Kidney (tissue), 14 donors: Measurements from ENCODE around the gene RHCG. TPM values are rescaled to one million over a fixed set of nuclear protein-coding genes. Genes with fewer than 3 reads are reported as not detected.

Experiments
- DNase-seq, 5 donors: peaks; one replicate each; pipeline ENCODE4 v3.0.0-alpha.2; 2013 to 2020
- FAIRE-seq: peaks from 2 replicates; lab custom pipeline; 2012; peaks lifted over from hg19 to GRCh38; lab: Jason Lieb, UNC
- H3K27ac ChIP-seq, 2 donors: one replicate each; pipeline ENCODE4 v1.7.0; 2013; ENCODE audit warnings: low read depth in 2 of 2, low read length in 2 of 2, inconsistent platforms in 1 of 2
- H3K27me3 ChIP-seq: one replicate; pipeline ENCODE4 v1.7.1; 2013; ENCODE audit warnings: low read length, inconsistent platforms; ENCODE audit not compliant: control insufficient read depth, insufficient read depth
- H3K36me3 ChIP-seq, 3 donors: one replicate each; pipeline versions ENCODE4 v1.7.0 to v1.7.1; 2013; ENCODE audit warnings: low read length in 3 of 3, control low read depth in 1 of 3, inconsistent platforms in 1 of 3; ENCODE audit not compliant: insufficient read depth in 3 of 3, control insufficient read depth in 2 of 3
- H3K4me1 ChIP-seq, 3 donors: one replicate each; pipeline versions ENCODE4 v1.7.0 to v1.7.1; 2013; ENCODE audit warnings: low read length in 3 of 3, inconsistent platforms in 1 of 3, low read depth in 1 of 3; ENCODE audit not compliant: control insufficient read depth in 2 of 3, insufficient read depth in 2 of 3
- H3K4me3 ChIP-seq, 3 donors: one replicate each; pipeline versions ENCODE4 v1.7.0 to v1.8.1; 2013; ENCODE audit warnings: low read length in 3 of 3, control low read depth in 1 of 3, inconsistent platforms in 1 of 3
- H3K9ac ChIP-seq, 3 donors: one replicate each; pipeline versions ENCODE4 v1.7.0 to v1.7.1; 2013; ENCODE audit warnings: low read length in 3 of 3, control low read depth in 1 of 3, inconsistent platforms in 1 of 3
- H3K9me3 ChIP-seq, 3 donors: one replicate each; pipeline versions ENCODE4 v1.7.0 to v1.7.1; 2013; ENCODE audit warnings: low read length in 3 of 3, control low read depth in 1 of 3, inconsistent platforms in 1 of 3; ENCODE audit not compliant: control insufficient read depth in 2 of 3, insufficient read depth in 1 of 3
- CTCF ChIP-seq: IDR thresholded peaks from 3 replicates; pipeline ENCODE4 v1.5.1; 2012; ENCODE audit warnings: mild to moderate bottlenecking, moderate library complexity, borderline replicate concordance; ENCODE audit not compliant: insufficient read depth; ENCODE audit errors: extremely low read depth
- intact Hi-C: fragments of 100-400 bp; cut with DNase I; formaldehyde crosslinking; loops from one replicate; pipeline ENCODE4 v1.11.1; 2022
- polyA plus RNA-seq: library from polyadenylated mRNA; stranded (reverse); fragments of 350-450 nt; fragmentation: Illumina TruSeq; extraction: RNeasy Lipid Tissue Mini Kit (QIAGEN cat#74804); gene quantifications from one replicate; pipeline ENCODE4 v1.2.3, GENCODE V29; 2014; ENCODE audit warnings: low read depth, low replicate concordance; ENCODE audit not compliant: insufficient read depth
- total RNA-seq: library from RNA; stranded (reverse); fragmentation: NEBNext Ultra II Directional; extraction: Animal tissue kit (Norgen Biotek cat#: 25700); gene quantifications from one replicate; pipeline ENCODE4 v1.2.1, GENCODE V29; 2021
- donor health status: control.
- donor health status: control.
- donor health status: control.
- donor health status: control.
- donor health status: control.
- donor health status: DM: yes; HTN: yes; CAD: no.
- donor health status: Normal renal cell carcinoma (clear cell type).

RHCG gene
- total and polyA plus RNA-seq, 2 donors from 2014 or later: 1.5 to 373 TPM

DNA sequence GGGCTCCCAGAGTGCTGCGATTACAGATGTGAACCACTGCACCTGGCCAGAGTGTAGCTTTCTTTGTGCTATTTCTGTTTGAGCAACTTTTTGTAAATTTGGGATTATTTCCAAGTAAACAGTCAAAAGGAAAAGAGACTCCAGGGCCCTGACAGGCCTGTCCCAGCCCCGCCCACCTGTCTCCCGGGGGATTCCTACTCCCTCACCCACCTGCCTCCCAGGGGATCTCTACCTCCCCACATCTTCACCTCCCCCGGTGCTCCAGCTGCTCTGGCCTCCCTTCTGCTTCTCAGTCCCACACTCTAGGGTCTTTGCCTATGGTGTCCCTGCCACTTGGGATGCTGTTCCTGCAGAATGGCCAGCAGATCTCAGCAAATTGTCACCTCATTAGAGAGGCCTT lies 7.0 kb downstream of the RHCG start:
- Histone ChIP-seq H3K4me3 (no peak overlapping the region), H3K4me1 (peaks cover 0 to 5% (median 0%) of the 10 kb centered on the region in 3 donors), H3K9me3 (no peaks in the 10 kb centered on the region), H3K27me3 (no peaks in the 10 kb centered on the region), H3K27ac (no peak overlapping the region), H3K36me3 (no peaks in the 10 kb centered on the region), H3K9ac (no peak overlapping the region)
- no peak for DNase-seq
- intact Hi-C loops: no loop called here
- TF ChIP-seq CTCF: no peak
- no peak for FAIRE-seq

DNA sequence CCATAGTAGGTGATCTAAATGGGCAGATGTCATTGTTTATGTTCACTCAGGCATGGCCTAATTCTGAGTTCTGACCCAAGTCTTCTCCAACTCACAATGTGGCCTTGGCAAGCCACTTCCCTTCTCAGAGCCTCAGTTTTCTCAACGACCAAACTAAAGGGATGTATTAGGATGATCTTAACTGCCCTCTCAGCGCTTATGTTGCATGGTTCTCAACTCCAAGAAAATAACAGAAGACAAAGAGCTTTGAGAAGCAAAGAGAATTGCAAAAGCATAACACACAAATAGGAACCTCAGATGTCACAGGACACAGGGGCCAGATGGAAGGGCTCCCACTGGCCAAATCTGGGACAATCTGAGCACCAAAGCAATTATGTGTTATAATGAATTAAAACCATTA lies 8.6 kb downstream of the RHCG start:
- H3K27me3 ChIP-seq: no peaks in the 10 kb centered on the region
- H3K9ac ChIP-seq: no peak overlapping the region
- H3K4me3 ChIP-seq: no peak overlapping the region
- no peak for FAIRE-seq
- H3K9me3 ChIP-seq: no peaks in the 10 kb centered on the region
- H3K36me3 ChIP-seq: no peaks in the 10 kb centered on the region
- peaks cover 0 to 5% (median 0%) of the 10 kb centered on the region in 3 donors for H3K4me1 ChIP-seq
- intact Hi-C loops: no loop called here
- H3K27ac ChIP-seq: no peak overlapping the region
- DNase-seq: no peak
- TF ChIP-seq CTCF: no peak

DNA sequence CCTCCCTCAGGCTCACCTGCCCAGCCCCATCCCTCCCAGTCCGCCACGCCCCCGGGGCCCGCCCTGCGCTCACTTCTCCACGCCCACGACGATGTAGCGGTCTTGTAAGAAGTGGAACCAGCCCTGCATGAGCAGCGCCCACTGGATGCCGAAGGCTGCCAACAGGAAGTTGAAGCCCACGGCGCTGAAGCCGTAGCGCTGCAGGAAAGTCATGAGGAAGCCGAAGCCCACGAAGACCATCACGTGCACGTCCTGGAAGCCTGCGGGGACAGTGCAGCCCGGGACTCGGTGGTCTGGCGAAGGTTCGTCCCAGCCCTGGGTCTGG lies 9.7 kb downstream of the RHCG start:
- FAIRE-seq: no peak
- Histone ChIP-seq H3K4me1 (peaks cover 0 to 3% (median 0%) of the 10 kb centered on the region in 3 donors), H3K36me3 (no peaks in the 10 kb centered on the region), H3K4me3 (no peak overlapping the region), H3K27ac (no peak overlapping the region), H3K9me3 (no peaks in the 10 kb centered on the region), H3K9ac (no peak overlapping the region), H3K27me3 (no peaks in the 10 kb centered on the region)
- peak in 2 of 5 donors; percentile 30 to 54 for DNase-seq
- no peak for TF ChIP-seq CTCF
- intact Hi-C loops: no loop called here

DNA sequence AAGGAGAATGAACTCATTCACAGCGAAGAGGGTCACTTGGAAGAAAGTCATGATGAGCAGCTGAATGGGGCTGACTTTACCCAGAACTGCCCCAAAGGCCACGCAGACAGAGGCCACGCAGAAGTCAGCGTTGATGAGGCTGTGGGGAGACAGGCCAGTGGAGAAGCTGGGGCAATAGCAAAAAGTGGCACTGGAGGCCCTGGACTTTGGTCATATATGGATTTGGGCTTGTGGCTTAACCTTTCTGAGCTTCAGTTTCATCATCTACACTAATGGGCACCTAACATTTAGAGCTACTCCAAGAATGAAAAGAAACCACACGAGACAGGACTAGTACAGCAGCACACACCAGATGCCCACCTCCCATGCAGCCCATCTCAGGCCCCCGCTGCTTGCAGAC lies 13.3 kb downstream of the RHCG start:
- Histone ChIP-seq H3K4me3 (no peak overlapping the region), H3K27me3 (no peaks in the 10 kb centered on the region), H3K27ac (no peak overlapping the region), H3K4me1 (no peaks in the 10 kb centered on the region), H3K36me3 (no peaks in the 10 kb centered on the region), H3K9me3 (no peaks in the 10 kb centered on the region), H3K9ac (no peak overlapping the region)
- intact Hi-C loops: no loop called here
- DNase-seq (peak in 1 of 5 donors; percentile 16), FAIRE-seq (no peak)
- no peak for TF ChIP-seq CTCF
